Suppressor macrophage treated with lipopolysaccharide for 1 hour (primary cell): Measurements from ENCODE around the gene JAKMIP1.

Experiments
- DNase-seq, 3 donors: peaks; one replicate each; pipeline ENCODE4 v3.0.0-alpha.2; 2020 to 2022

JAKMIP1 gene

GRCh38 chr4:6200011-6200921 lies at the start of gene JAKMIP1:
Gene JAKMIP1 (minus strand): TSS chr4:6200549. CDS start chr4:6112850, 87,699 bp downstream.
- DNase-seq = peak; percentile 53 to 75 (median 54)

DNA sequence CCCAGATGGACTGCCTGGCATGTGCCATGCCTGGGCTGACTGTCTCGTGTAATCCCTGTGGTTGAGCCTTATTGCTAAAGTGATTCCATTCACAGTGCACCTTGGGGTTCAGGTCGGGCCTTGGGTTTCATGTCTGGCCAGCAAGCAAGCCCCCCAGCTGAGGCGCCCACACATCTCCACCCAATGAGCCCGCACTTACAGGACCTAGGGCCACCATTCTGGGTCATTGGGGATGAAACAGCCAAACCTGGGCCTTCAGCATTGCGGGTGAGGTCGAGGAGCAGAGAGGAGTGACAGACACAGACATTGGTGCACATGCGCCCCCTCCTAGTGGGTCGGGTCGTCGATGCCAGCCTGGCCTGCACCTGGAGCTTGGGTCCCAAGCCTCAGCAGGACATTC lies 48.0 kb upstream of the JAKMIP1 start:
- DNase-seq = no peak

DNA sequence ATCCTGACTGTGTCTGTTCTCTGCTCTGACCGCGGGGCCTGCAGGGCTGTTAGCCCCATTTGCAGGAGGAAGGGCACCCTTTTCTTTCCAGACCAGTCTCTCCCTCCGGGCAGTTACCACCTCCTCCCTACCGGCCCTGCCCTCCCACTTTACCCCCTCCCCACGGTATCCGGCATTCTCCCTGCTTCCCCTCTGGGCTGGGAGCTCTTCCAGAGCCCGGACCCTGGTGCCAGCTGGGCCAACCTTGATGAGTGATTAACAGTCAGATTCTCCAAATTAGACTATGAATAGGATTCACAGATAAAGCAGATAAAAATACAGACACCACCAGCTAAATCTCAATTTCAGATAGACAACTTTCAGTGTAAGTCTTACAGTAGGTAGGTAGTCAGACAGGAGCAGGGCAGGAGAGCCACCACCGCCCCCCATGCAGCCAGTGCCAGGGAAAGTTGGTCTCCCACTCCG lies 45.9 kb upstream of the JAKMIP1 start:
- DNase-seq = no peak

DNA sequence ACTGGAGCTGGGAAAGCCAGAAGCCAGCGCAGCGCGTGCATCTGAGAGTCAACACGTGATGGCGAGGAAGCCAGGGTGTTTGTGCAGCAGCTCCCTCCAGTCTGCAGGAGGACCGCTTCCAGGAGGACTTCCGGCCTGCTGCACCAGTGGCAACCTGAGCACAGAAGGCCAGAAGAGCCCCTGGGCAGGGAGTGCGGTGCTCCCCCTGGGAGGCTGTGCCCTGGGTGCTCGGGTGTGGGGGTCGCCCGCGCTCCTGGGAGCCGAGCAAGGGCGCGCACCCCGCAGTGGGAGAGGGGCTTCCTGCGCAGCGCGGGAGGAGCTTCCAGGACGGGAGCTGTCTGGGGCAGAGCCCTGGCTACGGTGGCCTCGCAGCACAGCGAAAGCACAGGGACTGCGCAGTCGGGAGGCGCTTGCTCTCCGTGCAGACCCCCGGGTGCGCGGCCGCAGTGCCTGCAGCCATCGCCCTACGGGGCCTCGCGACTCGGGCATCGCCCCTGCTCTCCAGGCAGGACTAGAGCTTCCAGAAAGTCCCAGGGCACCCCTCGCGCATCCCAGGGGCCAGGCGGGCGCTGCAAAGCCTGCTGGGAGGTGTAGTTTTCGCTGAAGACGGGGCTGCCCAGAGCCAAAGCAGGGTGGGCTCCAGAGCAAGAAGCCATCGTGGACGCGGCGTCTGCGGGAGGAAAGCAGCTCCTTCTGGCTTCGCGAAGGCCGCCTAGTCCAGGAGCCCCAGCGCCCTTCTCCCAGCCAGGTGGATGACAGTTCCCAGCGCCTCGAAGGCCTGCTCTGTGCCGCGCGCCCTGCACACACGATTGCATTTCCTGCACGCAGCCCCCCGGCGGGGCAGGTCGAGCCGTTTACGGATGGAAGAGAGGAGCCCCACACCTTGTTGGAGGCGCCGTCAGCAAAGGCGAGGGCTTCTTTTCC lies 45.2 kb upstream of the JAKMIP1 start:
- no peak for DNase-seq

GRCh38 chr4:6242271-6243029 lies 42.1 kb upstream of the JAKMIP1 start:
- DNase-seq = no peak

DNA sequence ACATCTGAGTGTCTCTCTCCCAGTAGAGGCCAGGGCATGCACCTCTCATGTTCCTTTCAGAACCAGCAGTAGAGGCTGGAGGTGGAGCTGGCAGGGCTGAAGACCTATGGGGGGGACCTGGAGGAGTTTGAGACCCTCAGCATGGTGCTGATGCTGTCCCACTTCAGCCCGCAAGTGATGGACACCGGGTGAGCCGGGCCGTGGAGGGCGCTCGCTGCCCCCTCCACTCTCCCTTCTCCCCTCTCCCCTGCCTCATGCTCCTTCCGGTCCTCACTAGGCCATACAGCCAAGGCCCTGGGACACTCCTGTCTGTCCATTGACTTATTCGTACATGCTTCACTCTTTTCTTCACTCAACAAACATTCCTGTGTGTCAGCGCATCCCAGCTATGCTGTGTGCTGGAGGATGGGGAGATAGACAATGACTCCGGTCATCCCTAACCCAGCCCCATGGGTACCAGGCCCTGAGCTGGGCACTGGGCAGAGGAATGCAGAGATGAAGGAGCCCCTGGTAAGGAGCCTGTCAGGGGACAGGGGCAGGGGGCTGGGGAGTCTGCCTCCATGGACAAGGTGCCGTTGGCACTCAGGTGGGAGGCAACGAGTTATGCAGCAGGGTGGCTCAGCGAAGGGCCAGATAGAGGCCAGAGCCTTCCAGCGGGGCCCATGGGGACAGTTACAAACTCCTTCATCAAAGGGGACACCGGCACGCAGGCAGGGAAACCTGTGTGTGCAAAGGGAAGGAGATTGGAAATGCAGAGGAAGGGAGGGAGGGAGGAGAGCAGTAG lies 40.9 kb upstream of the JAKMIP1 start:
- DNase-seq = no peak

DNA sequence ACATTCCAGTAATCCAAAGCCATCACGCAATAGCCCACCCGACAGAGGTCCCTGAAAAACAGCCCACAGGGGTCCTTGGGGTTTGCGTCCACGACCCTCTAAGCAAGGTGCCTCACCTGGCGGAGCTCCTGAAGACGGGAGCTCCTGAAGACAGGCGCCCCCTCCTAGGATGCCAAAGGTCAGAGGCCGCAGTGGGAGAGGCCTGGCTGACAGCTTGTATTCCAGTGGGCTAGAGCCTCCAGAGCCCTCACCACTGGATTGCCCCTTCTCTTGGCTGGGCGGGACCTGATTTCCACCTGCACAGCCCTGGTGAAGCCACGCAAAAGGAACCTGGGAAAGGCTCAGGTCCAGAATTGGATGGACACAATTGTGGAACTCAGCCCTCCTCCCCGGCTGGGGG lies 39.6 kb upstream of the JAKMIP1 start:
- no peak for DNase-seq

DNA sequence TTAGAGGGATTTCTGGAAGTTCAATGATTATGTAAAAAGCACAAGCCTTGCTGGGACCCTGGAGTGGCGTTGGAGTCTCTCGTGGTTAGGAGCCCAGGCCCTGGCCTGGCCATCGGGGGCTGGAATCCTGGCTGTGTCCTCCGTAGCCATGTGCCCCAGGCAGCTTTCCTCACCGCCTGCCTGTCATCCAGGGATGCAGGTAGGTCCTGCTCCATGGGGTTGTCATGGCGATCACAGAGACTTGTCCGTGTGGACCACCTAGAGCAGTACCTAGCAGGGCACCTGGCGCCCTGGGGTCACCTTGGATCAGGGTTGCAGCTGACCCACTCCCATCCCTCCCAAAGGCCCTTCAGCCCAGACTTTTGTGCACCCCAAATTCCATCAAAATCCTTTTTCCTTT lies 39.1 kb upstream of the JAKMIP1 start:
- DNase-seq = no peak

- DNase-seq = no peak
These were observed 36.6 kb upstream of the JAKMIP1 start for GRCh38 chr4:6236816-6237390.

- DNase-seq = no peak
These were observed 35.7 kb upstream of the JAKMIP1 start for GRCh38 chr4:6235901-6236640.

GRCh38 chr4:6235012-6235411 lies 34.7 kb upstream of the JAKMIP1 start:
- DNase-seq = no peak

GRCh38 chr4:6233929-6234328 lies 33.6 kb upstream of the JAKMIP1 start:
- no peak for DNase-seq

DNA sequence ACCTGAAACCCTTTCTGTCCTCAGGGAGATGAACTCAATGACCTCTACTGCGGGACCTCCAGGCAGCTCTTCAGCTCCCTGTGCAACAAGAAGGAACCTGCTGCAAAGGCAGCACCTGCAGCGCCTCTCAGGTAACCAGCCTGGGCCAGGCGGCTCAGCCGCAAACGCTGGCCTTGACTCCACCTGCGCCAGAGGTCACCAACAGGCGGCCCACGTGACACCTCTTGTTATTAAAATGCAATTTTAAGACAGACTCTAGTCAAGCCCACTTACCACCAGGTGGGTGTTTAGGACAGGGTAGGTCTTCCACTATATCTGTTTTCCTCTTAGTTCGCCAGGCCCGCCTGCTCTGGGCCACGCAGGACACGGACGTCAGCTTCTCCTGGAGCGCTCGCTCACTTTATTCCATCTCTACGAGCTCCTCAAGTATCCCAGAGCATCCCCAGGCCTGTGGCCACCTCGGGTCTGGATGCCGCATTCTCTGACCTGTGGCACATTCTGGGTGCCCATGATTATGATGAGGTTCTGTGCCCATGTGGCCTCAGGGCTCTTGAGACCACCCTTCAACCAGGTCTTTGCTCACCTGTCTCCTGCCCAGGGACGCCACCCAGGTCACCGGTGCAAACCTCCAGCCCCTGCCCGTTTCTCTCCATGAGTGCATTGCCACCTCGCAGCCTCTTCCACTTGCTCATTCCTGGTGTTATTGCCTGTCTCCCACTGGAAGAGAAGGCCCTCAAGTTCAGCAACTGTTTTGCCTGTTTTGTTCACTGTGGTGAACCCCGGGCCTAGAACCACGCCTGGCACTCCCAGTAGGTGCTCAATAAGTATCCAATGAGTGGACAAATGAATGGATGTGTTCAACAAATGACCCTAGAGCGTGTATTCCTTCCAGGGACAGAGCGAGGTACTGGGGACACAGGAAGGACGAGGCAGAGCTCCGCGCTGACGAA lies 32.8 kb upstream of the JAKMIP1 start:
- DNase-seq = no peak

GRCh38 chr4:6231663-6232165 lies 31.4 kb upstream of the JAKMIP1 start:
- no peak for DNase-seq

DNA sequence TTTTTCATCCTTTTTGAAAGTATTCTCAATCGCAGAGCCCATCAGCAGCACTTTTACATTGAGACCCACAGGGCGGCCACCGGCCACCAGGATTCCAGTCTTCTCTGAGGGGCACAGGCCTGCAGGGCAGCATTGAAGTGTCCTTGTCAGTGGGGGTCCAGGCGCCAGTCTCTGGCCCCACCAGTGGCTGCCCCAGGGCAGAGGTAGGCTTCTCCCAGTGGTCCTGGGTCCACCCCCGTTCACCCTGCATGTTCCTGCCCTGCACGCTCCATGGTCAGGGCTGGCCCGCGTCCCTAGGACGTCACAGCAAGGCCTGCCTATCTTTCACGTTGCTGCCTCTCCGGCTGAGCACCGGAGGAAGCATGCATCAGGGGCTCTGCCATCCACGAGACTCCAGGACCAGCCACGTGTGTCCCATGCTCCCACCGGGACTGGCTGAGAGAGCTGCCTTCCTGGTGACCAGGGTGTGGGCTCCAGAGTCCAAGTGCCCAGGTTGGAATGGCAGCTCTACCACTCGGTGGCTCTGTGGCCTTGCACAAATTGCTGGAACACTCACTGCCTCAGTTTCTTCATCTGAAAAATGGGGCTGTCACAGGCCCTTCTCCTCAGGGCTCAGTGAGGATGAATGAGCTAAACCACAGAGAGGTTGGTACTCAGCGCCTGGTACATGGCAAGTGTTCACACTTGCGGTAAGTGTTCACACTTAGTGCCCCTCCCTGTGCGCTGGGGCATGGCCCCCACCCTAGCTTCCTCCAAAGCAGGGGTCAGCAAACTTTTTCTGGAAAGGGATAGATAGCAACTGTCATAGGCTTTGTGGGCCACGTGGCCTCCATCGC lies 30.7 kb upstream of the JAKMIP1 start:
- DNase-seq = no peak

- no peak for DNase-seq
These were observed 30.1 kb upstream of the JAKMIP1 start for GRCh38 chr4:6230502-6230785.

GRCh38 chr4:6229671-6230501 lies 29.5 kb upstream of the JAKMIP1 start:
- no peak for DNase-seq

DNA sequence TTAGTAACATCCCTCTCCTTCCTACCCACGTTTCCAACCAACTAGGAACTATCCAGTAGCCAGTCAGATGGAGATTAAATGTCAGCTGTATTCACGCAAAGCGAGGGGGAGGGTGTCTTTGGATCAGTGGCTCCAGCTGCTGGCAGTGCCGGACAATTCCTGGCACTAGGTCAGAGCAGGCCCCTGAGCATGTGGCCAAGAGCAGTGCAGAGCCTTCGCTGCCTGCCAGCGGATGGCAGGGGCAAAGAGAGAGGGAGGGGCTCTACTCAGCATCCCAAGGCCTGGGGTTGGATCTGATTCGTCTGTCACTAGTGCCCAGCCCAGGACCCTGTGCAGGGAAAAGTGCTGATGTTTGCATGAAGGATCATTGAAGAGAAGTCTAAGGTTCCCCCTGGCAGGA lies 28.7 kb upstream of the JAKMIP1 start:
- no peak for DNase-seq
